Measurements from ENCODE around the gene LHX3.

DNA sequence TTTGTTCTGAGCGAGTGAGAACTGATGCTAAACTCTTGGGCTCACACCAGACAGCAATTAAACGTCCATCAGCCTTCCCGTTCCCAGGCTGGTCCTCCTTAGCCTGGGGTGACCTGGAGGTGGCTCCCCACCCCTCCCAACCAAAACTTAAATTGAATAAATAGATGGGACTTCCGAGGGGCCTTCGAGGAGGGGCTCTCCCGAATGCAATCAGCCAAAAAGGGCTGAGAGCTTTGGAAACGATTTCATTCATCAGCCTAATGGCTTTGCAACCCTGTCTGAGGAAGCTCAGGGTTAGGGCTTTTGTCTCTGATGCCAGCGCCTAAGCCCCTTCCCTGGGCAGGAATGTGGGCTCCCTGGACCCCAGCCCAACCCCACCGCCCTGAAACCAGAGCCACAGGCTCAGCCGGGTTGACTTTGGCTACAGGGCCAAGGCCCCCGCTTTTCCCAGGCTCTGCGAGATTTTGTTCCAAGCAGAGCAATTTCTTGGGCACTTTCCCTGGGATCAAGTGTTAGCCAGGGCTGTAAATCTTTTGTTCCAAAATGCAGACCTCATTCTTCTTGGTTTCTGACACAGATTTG is 29.2 kb downstream of the LHX3 start:
- TF ChIP-seq OSR1 (CRISPR knock-in tag; IDR thresholded peaks at IDR 0.05): no peak
- TF ChIP-seq CREB5 (CRISPR knock-in tag; IDR thresholded peaks at IDR 0.05; ENCODE audit: low read depth): no peak
- no peak for TF ChIP-seq PATZ1 (CRISPR knock-in tag; IDR thresholded peaks at IDR 0.05; ENCODE audit: borderline replicate concordance)
